ENCODE measurements around the gene LMBRD1. TPM values are rescaled to one million over a fixed set of nuclear protein-coding genes. Genes with fewer than 3 reads are reported as not detected.
"Not testable (repeated sequence)": the region's sequence is repeated elsewhere in the genome, so short reads cannot be mapped to it uniquely, and the experiment has no call there.

LMBRD1 gene
- total RNA-seq, 1 donor from 2014 or later: 26.5 TPM

- Mint-ChIP-seq H3K36me3 (ENCODE audit: low read depth, unreplicated experiment) (no peaks in the 10 kb centered on the region), H3K27ac (ENCODE audit: unreplicated experiment) (no peak overlapping the region), H3K9me3 (ENCODE audit: unreplicated experiment) (no peaks in the 10 kb centered on the region), H3K4me1 (ENCODE audit: unreplicated experiment) (no peaks in the 10 kb centered on the region), H3K4me3 (ENCODE audit: unreplicated experiment) (no peak overlapping the region), H3K27me3 (ENCODE audit: unreplicated experiment) (no peaks in the 10 kb centered on the region)
- no peak for DNase-seq (ENCODE audit: low spot score)
- no peak for TF ChIP-seq CTCF (IDR thresholded peaks at IDR 0.05; ENCODE audit: unreplicated experiment)
These were observed 105.8 kb downstream of the LMBRD1 start for GRCh38 chr6:69690986-69691385.

GRCh38 chr6:69680302-69680701 lies 116.5 kb downstream of the LMBRD1 start:
- Mint-ChIP-seq H3K4me3 (ENCODE audit: unreplicated experiment) (no peak overlapping the region), H3K9me3 (ENCODE audit: unreplicated experiment) (no peaks in the 10 kb centered on the region), H3K27ac (ENCODE audit: unreplicated experiment) (no peak overlapping the region), H3K36me3 (ENCODE audit: low read depth, unreplicated experiment) (no peaks in the 10 kb centered on the region), H3K27me3 (ENCODE audit: unreplicated experiment) (peaks cover 1% of the 10 kb centered on the region), H3K4me1 (ENCODE audit: unreplicated experiment) (no peaks in the 10 kb centered on the region)
- no peak for TF ChIP-seq CTCF (IDR thresholded peaks at IDR 0.05; ENCODE audit: unreplicated experiment)
- DNase-seq (ENCODE audit: low spot score): no peak

- Mint-ChIP-seq H3K36me3 (ENCODE audit: low read depth, unreplicated experiment) (peaks cover 4% of the 10 kb centered on the region), H3K9me3 (ENCODE audit: unreplicated experiment) (no peaks in the 10 kb centered on the region), H3K27ac (ENCODE audit: unreplicated experiment) (no peak overlapping the region), H3K4me3 (ENCODE audit: unreplicated experiment) (no peak overlapping the region), H3K4me1 (ENCODE audit: unreplicated experiment) (no peaks in the 10 kb centered on the region), H3K27me3 (ENCODE audit: unreplicated experiment) (peaks cover 1% of the 10 kb centered on the region)
- no peak for DNase-seq (ENCODE audit: low spot score)
- no peak for TF ChIP-seq CTCF (IDR thresholded peaks at IDR 0.05; ENCODE audit: unreplicated experiment)
These were observed 123.5 kb downstream of the LMBRD1 start for GRCh38 chr6:69673298-69673697.

- Mint-ChIP-seq H3K4me3 (ENCODE audit: unreplicated experiment) (no peak overlapping the region), H3K9me3 (ENCODE audit: unreplicated experiment) (no peaks in the 10 kb centered on the region)
These were observed 127.9 kb downstream of the LMBRD1 start for GRCh38 chr6:69668916-69669315.

GRCh38 chr6:69666779-69667178 lies 130.0 kb downstream of the LMBRD1 start:
- DNase-seq (ENCODE audit: low spot score); H3K36me3 Mint-ChIP-seq (ENCODE audit: low read depth, unreplicated experiment); H3K9me3 Mint-ChIP-seq (ENCODE audit: unreplicated experiment); H3K27ac Mint-ChIP-seq (ENCODE audit: unreplicated experiment); H3K4me3 Mint-ChIP-seq (ENCODE audit: unreplicated experiment); H3K27me3 Mint-ChIP-seq (ENCODE audit: unreplicated experiment); H3K4me1 Mint-ChIP-seq (ENCODE audit: unreplicated experiment): not testable (repeated sequence)

More at GRCh38 chr6:69668916-69669315, 127.9 kb downstream of the LMBRD1 start:
- Mint-ChIP-seq H3K27me3 (ENCODE audit: unreplicated experiment) (no peaks in the 10 kb centered on the region), H3K27ac (ENCODE audit: unreplicated experiment) (no peak overlapping the region), H3K36me3 (ENCODE audit: low read depth, unreplicated experiment) (peaks cover 4% of the 10 kb centered on the region), H3K4me1 (ENCODE audit: unreplicated experiment) (no peaks in the 10 kb centered on the region)
- no peak for TF ChIP-seq CTCF (IDR thresholded peaks at IDR 0.05; ENCODE audit: unreplicated experiment)
- DNase-seq (ENCODE audit: low spot score): no peak

- Mint-ChIP-seq H3K4me1 (ENCODE audit: unreplicated experiment) (no peaks in the 10 kb centered on the region), H3K9me3 (ENCODE audit: unreplicated experiment) (no peaks in the 10 kb centered on the region), H3K27ac (ENCODE audit: unreplicated experiment) (no peak overlapping the region), H3K27me3 (ENCODE audit: unreplicated experiment) (no peaks in the 10 kb centered on the region), H3K36me3 (ENCODE audit: low read depth, unreplicated experiment) (no peaks in the 10 kb centered on the region), H3K4me3 (ENCODE audit: unreplicated experiment) (no peak overlapping the region)
- DNase-seq (ENCODE audit: low spot score): no peak
- no peak for TF ChIP-seq CTCF (IDR thresholded peaks at IDR 0.05; ENCODE audit: unreplicated experiment)
These were observed 131.4 kb downstream of the LMBRD1 start for GRCh38 chr6:69665437-69665836.

Data from endothelial cell (in vitro differentiated cells).